ENCODE measurements around the gene SNX13.
"Not testable (repeated sequence)": the region's sequence is repeated elsewhere in the genome, so short reads cannot be mapped to it uniquely, and the experiment has no call there.

Gene SNX13

DNA sequence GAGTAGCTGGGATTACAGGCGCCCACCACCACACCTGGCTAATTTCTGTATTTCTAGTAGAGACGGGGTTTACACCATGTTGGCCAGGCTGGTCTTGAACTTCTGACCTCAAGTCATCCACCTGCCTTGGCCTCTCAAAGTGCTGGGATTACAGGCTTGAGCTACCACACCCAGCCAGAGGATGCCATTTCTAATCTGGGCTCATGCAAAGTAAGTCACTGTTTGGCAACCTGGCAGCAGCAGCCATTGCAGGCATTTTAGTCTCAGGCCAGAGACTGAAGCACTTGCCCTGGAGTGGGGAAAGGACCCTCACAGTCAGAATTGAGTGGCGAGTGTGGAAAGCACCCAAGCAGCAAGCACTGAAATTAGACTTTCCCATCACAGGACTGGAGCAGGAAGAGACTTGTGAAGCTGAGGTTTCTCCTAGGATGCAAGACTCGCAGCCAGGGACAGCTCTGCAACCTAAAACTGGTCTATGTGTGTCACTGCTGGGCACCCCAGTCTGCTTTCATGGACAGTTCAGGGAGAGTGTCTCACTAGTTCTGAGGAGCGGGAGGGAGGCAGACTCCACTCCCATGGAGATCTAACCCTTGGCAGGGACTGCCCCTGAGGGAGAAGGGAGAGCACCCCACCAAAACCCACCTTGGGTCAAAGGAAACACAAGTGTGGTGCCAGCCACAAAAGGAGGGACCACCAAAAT is 27.6 kb downstream of the SNX13 start:
- no peak for DNase-seq (ENCODE audit: low read depth in 3 of 3)

DNA sequence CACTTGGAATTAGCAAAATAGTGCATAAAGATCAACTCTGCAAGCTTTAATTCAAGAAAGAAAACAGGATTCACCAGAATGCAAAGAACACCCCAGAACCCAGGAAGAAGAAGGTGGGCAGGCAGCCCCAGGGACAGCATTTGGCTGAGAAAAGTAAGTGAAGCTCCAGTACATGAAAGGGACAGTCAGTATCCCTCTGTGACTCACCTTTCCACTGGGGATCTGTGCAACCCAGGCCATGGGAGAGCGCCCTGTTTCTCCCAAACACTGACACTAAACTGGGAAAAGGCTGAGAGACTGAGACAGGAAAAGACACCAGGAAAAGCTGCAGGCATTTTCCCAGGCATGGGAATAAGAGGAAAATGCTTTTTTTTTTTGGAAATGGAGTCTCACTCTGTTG is 28.2 kb downstream of the SNX13 start:
- no peak for DNase-seq (ENCODE audit: low read depth in 3 of 3)

DNA sequence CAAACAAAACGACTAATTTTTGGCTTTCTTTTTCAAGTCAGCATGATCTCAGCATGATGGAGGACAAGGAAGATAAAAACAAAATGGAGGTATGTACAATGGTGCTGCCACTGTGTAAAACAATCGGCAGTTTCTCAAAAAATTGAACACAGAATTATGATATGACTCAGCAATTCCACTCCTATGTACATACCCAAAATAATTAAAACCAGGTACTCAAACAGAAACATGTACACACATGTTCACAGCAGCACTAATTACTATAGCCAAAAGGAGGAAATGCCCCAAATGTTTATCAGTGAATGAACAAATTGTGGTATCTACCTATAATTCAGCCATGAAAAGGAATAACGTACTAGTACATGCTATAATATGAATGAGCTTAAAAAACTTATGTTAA is 29.9 kb downstream of the SNX13 start:
- DNase-seq (ENCODE audit: low read depth in 3 of 3): no peak

DNA sequence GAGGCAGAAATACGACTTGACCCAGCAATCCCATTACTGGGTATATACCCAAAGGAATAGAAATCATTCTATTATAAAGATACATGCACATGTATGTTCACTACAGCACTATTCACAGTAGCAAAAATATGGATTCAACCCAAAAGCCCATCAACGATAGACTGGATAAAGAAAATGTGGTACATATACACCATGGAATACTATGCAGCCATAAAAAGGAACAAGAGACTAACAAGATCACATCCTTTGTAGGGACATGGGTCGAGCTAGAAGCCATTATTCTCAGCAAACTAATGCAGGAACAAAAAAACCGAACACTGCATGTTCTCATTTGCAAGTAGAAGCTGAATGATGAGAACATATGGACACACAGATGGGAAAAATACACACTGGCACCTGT is 31.0 kb downstream of the SNX13 start:
- DNase-seq (ENCODE audit: low read depth in 3 of 3): not testable (repeated sequence)

DNA sequence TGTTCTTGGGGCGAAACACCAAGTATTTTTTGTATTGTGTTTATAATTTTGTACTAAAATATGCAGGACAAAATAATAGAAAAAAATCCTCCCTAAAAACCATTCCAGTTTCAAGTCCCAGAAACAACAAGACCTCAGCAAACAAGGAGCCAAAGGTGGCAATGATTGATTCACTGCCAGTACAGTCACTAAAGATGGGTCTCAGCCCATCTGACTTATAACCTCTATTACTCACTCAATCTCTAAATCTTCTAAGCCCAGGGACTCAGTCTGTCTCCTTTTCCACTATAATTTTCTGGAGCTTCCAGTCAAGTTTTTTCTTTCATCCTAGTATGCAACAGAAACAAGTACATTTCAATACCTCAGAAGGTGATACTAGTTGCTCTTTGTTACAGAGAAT is 33.3 kb downstream of the SNX13 start:
- DNase-seq (ENCODE audit: low read depth in 3 of 3): no peak

DNA sequence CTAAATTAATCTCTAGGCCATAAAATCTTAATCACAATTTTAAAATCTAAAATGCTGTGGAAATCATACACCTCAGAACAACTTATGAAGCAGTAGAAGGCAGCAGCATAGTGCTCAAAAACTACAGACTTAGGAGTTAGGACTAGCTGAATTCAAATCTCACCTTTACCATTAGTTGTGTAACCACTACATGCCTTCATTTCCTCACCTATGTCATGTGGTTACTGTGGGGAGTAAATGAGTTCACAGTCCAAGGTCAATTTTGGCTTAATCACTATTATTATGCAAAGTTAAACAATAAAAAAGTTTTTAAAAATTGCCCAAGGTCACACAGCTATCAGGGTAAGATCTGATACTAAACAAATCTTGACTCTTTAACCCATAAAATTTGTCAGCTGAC is 37.0 kb downstream of the SNX13 start:
- no peak for DNase-seq (ENCODE audit: low read depth in 3 of 3)

DNA sequence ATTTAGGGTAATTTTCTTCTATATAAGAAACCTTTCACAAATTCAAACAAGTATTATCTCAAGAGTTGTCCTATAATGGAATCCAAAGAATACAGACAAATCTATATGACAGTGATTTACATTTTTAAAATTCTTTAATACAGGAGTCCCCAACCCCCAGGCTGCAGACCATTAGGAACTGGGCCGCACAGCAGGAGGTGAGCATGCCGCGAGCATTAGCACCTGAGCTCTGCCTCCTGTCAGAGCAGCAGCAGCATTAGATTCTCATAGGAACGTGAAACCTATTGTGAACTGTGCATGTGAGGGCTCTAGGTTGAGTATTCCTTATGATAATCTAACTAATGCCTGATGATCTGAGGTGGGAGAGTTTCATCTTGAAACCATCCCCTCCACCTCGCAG is 37.7 kb downstream of the SNX13 start:
- DNase-seq (ENCODE audit: low read depth in 3 of 3): no peak

DNA sequence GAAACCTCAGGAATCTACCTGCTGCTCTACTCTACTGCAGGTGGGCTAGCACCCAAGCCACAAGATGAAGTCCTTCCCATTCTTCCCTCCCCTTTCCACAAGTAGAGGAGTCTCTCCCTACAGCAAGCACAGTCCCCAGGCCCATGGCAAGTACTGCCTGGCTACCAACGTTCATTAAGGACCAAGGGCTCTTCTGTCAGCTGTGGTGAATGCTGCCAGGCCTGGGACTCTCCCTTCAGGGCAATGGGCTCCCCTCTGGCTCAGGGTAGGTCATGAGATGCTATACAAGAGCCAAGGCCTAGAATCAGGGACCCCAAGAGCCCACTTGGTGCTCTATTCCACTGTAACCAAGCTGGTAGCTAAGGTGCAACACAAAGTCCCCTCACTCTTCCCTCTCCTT is 39.8 kb downstream of the SNX13 start:
- DNase-seq (ENCODE audit: low read depth in 3 of 3): no peak

DNA sequence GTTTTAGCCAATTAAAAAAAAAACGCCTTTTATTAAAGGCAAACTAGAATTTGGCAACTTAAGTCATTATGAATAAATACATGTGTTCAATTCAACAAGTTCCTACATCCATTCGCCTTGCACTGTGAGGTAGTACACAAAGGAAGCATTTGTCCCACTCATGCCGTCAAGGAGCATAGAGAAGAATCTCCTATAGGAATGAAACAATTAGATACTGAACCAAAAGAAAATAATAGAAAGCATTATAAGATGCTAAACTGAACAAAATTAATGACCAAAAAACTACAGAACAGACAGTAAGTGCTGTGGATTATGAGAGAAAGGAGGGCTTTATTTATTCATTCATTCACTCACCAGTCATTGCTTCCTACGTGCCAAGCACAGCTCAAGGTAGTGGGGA is 42.2 kb downstream of the SNX13 start:
- no peak for DNase-seq (ENCODE audit: low read depth in 3 of 3)

DNA sequence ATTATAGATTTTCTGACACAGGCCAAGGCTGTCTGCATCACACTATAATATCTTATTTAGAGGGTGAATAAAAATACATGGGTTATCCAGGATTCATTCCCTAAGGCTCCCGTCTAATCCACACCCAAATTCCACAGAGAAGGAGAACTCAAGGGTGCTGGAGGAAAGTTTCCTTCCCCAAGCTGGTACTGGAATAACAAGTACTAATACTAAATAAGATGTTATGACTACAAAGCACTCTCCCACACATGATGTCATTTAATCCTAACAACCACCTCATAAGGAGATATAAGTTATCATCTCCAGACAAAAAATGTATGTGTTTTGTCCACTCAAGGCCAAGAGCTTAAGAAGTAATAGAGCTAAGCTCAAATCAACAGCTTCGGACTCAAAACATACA is 53.0 kb downstream of the SNX13 start:
- no peak for DNase-seq (ENCODE audit: low read depth in 3 of 3)

DNA sequence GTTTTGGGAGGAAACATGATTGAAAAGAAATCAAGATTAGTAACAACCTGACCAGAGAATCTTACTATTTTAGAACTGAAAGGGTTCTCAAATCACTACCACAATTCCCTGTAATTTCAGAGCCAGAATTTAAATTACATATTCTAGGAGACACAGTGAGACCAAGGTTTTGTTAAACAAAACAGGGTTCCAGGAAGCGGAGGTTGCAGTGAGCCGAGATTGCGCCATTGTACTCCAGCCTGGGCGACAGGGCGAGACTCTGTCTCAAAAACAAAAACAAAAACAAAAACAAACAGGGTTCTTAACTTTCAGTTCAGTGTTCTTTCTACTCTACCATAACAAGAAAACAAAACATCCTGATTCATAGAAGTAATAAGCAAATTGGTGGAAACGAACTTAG is 57.6 kb downstream of the SNX13 start:
- no peak for DNase-seq (ENCODE audit: low read depth in 3 of 3)

DNA sequence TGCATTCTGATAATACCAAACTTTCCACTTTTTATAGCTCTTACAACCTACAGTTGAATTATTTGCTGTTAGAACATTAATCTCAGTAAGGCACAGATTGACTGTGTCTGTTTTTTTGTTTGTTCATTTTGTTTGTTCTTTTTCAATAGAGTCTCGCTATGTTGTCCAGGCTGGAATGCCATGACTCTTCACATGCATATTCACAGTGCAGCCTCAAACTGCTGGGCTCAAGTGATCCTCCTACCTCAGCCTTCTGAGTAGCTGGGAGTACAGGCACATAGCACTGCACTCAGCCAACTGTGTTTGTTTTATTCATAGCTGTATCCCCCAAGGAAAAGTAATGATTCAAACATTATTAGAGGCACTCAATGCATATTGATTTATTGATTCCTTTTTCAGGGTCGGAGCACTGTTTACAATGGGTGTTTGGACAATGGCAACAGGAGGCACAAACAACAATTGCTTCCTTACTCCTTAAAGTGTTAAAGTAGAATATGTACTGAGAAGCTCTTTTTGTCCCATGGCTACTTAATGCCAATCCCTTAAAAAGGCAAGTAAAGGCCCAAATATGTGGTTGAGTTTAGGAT is 61.1 kb downstream of the SNX13 start:
- DNase-seq (ENCODE audit: low read depth in 3 of 3): no peak

DNA sequence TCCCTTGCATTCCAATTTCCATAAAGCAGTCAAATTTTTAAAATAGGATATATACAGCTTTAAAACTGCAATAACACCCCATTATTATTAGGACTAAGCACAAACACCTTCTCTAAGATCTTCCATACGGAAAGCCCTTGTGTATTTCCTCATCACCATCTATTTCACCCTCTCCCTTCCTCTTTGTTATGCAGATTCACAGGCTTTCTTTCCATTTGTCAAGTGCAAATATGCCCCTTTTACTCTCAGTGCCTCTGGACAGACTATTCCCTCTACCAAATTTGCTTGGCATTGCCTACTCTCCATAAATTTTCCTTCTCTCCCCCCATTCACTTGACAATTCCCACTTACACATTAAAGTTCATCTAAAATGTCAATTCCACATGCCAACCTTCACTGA is 61.7 kb downstream of the SNX13 start:
- DNase-seq (ENCODE audit: low read depth in 3 of 3): no peak

DNA sequence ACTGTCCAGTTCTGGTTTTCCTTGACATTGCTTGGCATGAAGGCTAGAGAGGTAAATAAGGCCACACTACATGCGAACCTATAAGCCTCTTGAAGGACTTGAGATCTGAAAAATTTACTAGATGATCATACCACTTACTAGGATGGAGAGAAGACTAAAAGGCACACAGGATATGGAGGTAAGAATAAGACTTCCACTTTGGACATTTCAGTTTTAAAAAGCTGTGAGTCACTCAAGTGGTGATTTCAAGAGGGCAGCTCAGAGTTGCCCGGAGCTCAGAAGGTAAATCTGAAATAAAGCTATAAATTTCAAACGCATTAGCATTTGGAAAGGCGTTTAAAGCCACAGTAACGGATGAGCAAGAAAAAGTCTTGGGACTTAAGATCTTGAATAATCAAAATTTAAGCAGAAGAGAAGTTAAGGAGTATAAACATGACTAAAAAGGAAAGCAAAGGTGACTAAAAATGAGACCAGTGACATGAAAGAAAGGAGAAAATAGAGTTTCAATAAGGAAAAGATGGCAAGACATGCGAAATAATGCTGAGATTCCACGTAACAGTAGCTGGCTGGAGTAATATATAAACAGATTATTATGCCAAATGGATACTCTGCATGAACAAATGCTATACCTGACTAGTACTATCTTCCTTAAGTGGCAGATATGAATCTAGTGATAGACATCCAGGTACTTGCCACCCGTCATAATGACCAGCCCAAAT is 68.3 kb downstream of the SNX13 start:
- no peak for DNase-seq (ENCODE audit: low read depth in 3 of 3)

DNA sequence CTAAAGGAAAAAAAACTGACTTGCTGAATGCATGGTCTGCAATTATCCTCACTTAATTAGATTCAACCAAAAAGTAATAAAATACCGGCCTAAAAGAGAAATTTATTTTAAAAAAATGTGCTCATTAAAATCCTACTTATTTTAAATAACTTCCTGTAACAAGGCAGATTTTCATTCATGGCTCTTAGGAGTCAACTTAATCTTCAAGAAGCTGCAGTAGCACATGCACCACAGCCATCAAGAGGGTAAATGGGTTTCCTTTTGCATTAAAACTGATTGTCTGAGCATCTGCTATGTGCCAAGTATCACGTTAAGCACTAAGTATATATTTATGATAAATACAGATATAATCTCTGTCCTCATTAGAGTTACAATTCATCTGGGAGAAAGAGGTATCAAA is 69.9 kb downstream of the SNX13 start:
- no peak for DNase-seq (ENCODE audit: low read depth in 3 of 3)

DNA sequence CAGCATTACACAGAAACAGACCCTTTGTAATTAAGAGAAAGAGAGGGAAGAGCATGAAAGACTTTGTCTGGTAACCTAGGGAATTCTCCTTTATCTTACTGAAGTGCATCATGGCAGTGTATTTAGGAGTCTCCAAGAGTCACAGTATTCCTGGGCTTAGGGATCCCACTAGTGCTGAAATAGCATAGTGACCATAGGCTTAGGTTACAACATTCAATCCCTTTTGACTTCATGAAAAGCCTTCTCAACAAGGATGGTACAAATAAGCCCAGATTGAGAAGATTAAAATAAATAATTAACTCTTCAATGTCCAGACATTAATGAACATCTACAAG is 76.5 kb downstream of the SNX13 start:
- DNase-seq (ENCODE audit: low read depth in 3 of 3): no peak

DNA sequence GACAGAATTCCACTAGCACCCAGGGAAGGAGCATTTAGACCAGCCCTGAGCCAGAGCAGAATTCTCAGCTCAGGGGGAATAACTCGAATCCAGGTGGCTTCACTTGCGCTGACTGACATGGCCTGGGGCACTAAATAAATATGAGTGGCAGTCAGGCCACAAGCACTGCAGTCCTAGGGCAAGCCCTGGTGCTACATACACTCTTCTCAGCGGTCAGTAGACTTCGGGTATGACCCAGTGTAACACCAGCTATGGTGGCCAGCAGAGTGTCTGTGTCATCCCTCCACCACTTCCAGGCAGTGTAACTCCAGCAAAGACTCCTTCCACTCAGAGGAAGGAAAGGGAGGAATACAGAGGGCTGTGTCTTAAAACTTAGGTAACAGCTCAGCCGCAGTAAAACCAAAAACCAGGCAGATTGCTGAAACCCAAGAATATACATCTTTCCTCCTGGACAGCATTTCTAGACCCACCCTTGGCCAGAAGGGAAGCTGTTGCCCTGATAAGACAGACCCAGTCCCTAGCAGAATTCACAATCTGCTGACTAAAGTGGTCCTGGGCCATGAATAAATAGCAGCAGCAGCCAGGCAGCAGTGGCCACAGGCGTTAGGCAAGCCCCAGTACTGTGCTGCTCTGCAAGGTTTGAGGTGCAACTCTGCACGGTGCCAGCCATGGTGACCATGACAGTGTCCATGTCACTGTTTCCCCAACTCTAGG is 77.0 kb downstream of the SNX13 start:
- DNase-seq (ENCODE audit: low read depth in 3 of 3): no peak

DNA sequence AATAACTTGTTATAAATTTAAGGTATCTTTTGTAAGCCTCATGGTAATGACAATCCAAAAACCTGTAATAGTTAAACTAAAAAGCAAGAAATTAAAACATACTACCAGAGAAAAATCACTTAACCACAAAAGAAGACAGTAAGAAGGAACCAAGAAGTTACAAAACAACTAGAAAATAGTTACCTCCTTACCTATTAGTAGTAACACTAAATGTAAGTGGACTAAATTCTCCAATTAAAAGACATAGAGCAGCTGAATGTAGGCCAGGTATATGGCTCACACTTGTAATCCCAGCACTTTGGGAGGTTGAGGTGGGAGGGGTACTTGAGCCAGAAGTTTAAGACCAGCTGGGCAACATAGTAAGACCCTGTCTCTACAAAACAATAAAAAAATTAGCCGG is 84.0 kb downstream of the SNX13 start:
- no peak for DNase-seq (ENCODE audit: low read depth in 3 of 3)

DNA sequence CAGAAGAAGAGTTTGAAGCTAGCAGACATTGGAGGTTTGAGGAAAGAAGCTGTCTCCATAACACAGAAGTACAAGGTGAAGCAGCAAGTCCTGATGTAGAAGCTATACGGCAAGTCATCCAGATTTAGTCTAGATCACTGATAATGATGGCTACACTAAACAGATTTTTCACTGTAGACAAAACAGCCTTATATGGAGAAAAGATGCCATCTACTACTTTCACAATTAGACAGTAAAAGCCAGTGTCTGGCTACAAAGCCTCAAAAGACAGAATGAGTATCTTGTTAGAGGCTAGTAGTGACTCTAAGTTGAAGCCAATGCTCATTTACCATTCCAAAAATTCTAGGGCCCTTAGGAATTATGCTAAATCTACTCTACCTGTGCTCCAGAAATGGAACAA is 85.1 kb downstream of the SNX13 start:
- no peak for DNase-seq (ENCODE audit: low read depth in 3 of 3)

DNA sequence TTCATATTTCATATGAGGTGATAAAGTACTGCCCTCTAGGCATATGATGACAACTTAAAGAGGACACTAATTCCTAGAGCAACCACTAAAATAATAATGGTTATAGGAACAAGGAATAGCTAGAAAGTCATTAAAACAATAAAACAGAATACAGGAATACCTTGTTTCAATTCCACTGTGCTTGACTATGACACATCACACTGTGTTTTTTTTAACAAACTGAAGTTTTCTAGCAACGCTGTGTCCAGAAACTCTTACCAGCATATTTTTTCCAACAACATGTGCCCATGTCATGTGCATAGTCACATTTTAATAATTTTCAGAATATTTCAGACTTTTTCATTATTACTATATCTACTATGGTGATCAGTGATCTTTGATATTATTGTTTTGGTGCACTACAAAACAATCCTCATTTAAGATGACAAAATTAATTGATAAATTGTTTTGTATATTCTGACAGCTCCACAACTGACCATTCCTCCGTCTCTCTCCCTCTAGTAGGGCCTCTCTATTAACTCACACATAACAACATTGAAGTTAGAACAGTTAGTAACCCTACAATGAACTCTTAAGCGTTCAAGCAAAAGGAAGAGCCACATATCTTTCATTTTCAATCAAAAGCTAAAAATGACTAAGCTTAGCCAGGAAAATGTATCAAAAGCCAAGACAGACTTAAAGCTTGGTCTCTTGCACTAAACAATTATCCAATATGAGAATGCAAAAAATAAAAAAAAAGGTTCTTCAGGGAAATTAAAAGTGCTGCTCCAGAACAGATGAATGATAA is 85.8 kb downstream of the SNX13 start:
- no peak for DNase-seq (ENCODE audit: low read depth in 3 of 3)

DNA sequence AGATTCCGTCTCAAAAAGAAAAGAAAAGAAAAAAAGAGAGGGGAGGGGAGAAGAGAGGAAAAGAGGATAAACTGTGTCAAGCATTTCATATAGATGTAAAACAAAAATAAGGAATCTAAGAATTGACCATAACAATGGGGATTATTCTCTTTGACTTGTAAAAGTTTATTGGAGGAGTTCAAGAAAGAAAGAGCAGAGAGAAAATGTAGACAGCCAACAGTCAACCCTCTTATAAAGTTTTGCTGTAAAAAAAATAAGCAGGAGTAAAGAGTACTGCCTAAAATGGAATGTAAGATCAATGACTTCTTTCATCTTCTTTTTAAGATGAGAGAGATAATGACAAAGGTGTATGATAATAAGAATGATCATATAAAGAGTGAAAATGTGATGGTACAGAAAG is 87.9 kb downstream of the SNX13 start:
- no peak for DNase-seq (ENCODE audit: low read depth in 3 of 3)

DNA sequence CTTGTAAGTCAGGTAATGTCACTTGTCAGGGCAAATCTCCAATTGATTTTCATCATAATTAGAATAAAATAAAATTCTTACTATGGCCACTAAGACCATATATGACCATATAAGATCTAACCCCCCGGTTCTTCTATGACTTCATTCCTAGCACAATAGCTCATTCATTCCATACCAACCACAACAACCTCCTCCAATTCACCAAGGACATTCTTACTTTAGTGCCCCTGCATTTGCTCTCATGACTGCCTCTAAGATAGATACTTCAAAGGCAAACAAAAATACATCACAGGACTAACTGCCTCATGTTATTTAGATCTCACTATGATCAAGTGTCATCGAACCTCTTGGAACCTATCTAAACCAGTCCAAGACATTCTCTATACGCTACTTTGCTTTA is 90.8 kb downstream of the SNX13 start:
- DNase-seq (ENCODE audit: low read depth in 3 of 3): no peak
